HG02623 (cell line): ENCODE results near the gene LANCL1.

Experiments used
- ATAC-seq: cut with Tn5 transposase; IDR thresholded peaks from one replicate; pipeline ENCODE4 v1.9.1; 2021; ENCODE audit warnings: moderate library complexity; ENCODE audit not compliant: unreplicated experiment

Gene LANCL1

DNA sequence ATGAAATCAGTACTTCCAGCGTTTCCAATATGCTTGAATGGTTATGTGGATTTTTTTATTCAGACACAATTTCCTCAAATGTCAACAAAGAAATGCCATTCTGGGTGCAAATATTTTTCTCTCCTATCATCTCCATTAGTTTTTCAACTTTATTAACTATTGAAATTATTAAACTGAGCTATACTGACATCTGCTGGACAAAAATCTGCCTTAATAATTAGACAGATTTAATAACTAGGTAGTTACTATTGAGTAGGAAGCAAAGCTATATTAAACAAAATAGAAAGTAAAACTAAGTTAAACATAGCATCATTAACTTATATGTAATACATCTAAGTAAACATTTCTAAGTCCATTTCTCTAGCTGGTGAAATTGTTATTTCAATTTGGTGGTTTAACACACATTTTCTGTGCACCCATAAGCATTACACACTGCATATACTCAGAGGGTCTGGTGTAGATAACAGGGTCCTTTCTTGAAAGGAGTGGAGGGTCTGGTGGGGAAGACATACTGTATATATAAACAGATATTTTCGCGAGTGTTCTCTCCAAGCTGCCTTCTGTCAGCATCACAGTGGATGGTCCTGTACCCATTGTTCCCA is 77.0 kb downstream of the LANCL1 start:
- no peak for ATAC-seq

DNA sequence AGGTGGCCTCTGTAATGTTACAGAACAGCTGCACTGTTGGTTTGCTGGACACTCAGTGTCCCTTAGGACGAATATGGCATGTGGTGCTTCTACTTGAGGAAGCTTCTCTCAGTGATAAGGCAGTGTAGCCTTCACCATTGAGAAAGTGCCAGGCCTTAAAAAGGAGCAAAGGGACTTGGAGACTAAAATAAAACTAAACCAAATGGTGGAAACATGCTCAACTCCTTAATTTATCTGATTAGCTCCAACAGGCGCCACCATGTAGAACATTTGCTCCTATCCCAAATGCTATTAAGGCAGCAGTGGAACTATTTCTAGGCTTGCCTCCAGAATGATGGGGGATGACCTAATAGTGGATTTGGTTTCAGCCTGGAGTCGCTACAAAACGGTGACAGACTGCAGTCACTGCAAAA is 84.1 kb downstream of the LANCL1 start:
- ATAC-seq: no peak

DNA sequence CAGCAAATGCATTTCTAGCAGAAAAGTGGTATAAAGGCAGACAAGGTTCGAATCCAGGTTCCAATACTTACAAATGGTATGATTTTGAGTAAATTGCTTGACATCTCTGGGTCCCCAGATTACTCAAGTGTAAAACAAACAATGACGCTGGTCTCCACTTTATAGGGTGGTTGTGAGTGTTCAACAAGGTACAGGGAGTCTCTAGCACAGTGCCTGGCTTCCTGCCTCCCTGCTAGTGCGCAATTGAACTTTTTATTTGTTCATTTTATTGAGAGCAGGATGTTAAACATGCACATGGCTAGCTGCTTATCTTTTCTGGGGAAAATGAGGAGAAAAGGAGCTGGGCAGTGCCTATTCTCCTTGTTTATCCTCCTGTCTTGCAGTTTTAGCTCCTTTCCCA is 86.7 kb downstream of the LANCL1 start:
- no peak for ATAC-seq

DNA sequence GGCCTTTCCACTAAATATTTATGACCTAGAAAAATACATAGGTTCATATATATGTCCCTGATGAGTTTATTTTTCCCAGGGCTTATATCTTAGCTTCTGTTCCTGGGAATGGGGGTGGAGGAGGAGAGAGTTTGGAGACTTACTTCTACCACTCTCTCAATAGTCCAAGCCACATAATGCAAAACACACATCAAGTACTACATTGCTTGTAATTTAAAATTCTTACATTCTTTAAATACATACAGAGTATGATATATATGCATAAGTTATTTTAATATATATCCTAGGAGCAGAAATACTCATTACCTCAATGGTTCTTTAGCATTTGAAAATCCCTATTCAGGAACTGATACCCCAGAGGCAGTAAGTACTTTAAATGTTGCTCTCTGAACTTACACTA is 88.4 kb downstream of the LANCL1 start:
- no peak for ATAC-seq

DNA sequence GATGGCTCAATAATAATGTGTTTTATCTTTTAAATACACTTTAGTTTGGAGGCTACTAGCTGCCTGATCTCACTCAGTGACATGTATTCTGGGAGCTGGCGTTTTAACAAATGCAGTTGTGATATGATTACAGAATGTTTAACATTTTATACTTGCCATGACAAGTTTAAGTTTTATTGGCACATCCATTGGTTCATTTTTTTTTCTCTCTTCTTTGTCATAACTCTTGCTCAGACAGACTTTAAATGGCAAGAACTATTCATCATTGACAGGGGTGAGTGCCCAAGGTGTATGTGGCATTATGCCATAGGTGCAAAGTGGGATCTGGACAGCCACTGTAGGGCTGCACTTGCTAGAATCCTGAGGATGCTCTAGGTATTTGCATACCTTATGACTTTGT is 89.5 kb downstream of the LANCL1 start:
- no peak for ATAC-seq
